Astrocyte (in vitro differentiated cells and primary cell): Measurements from ENCODE around the gene KRT25. TPM values are rescaled to one million over a fixed set of nuclear protein-coding genes. Genes with fewer than 3 reads are reported as not detected.

Source experiments
- DNase-seq: peaks from one replicate; pipeline ENCODE4 v3.0.0-alpha.2; 2010; ENCODE audit warnings: low read depth
- FAIRE-seq: peaks from 2 replicates; lab custom pipeline; 2011; peaks lifted over from hg19 to GRCh38; lab: Jason Lieb, UNC
- H2AFZ ChIP-seq: 2 replicates; pipeline ENCODE4 v1.6.0; 2012; ENCODE audit warnings: low read depth, low read length, inconsistent platforms
- H3K27ac ChIP-seq: 2 replicates; pipeline ENCODE4 v1.5.1; 2011; ENCODE audit warnings: low read depth, low read length, inconsistent platforms
- H3K27me3 ChIP-seq: 2 replicates; pipeline ENCODE4 v1.6.0; 2011; ENCODE audit warnings: low read length, inconsistent platforms; ENCODE audit not compliant: insufficient read depth
- H3K36me3 ChIP-seq: 2 replicates; pipeline ENCODE4 v1.5.1; 2011; ENCODE audit warnings: low read length, inconsistent platforms; ENCODE audit not compliant: insufficient read depth
- H3K4me1 ChIP-seq: 2 replicates; pipeline ENCODE4 v1.5.1; 2011; ENCODE audit warnings: low read length, inconsistent platforms; ENCODE audit not compliant: insufficient read depth
- H3K4me2 ChIP-seq: 2 replicates; pipeline ENCODE4 v1.6.0; 2012; ENCODE audit warnings: low read length, inconsistent platforms
- H3K4me3 ChIP-seq: 2 replicates; pipeline ENCODE4 v1.5.1; 2011; ENCODE audit warnings: low read depth, mild to moderate bottlenecking, low read length, inconsistent platforms; ENCODE audit not compliant: insufficient read depth
- H3K79me2 ChIP-seq: 2 replicates; pipeline ENCODE4 v1.6.0; 2012; ENCODE audit warnings: mild to moderate bottlenecking, low read length, inconsistent platforms; ENCODE audit not compliant: insufficient read depth
- H3K9ac ChIP-seq: 2 replicates; pipeline ENCODE4 v1.6.0; 2012; ENCODE audit warnings: mild to moderate bottlenecking, low read length, inconsistent platforms
- H3K9me3 ChIP-seq: 2 replicates; pipeline ENCODE4 v1.5.1; 2012; ENCODE audit warnings: low read depth, mild to moderate bottlenecking, low read length, inconsistent platforms; ENCODE audit not compliant: insufficient read depth
- H4K20me1 ChIP-seq: 2 replicates; pipeline ENCODE4 v1.6.0; 2012; ENCODE audit warnings: low read length, inconsistent platforms; ENCODE audit not compliant: insufficient read depth
- H3K27ac Mint-ChIP-seq: one replicate; pipeline ENCODE4 v1.8.0; 2021; ENCODE audit warnings: mild to moderate bottlenecking, mixed read lengths; ENCODE audit not compliant: unreplicated experiment
- H3K27me3 Mint-ChIP-seq: one replicate; pipeline ENCODE4 v1.8.0; 2021; ENCODE audit warnings: low read depth, mixed read lengths; ENCODE audit not compliant: unreplicated experiment
- H3K36me3 Mint-ChIP-seq: one replicate; pipeline ENCODE4 v1.8.0; 2021; ENCODE audit warnings: low read depth, mixed read lengths; ENCODE audit not compliant: unreplicated experiment
- H3K4me1 Mint-ChIP-seq: one replicate; pipeline ENCODE4 v1.8.0; 2021; ENCODE audit warnings: low read depth, mixed read lengths; ENCODE audit not compliant: unreplicated experiment
- H3K4me3 Mint-ChIP-seq: one replicate; pipeline ENCODE4 v1.8.0; 2021; ENCODE audit warnings: mild to moderate bottlenecking, moderate library complexity, mixed read lengths; ENCODE audit not compliant: unreplicated experiment
- H3K9me3 Mint-ChIP-seq: one replicate; pipeline ENCODE4 v1.8.0; 2021; ENCODE audit warnings: mild to moderate bottlenecking, mixed read lengths; ENCODE audit not compliant: unreplicated experiment
- EZH2 ChIP-seq: IDR thresholded peaks from 2 replicates; pipeline ENCODE4 v1.6.1; 2012; ENCODE audit warnings: mild to moderate bottlenecking, low read length, inconsistent platforms; ENCODE audit not compliant: insufficient read depth
- total RNA-seq: library from RNA; stranded (reverse); gene quantifications from 2 replicates; pipeline ENCODE4 v1.2.1, GENCODE V29; 2021
- TF ChIP-seq, protein P1 (sequence below): IDR thresholded peaks from 2 replicates; pipeline ENCODE4 v1.5.1; 2011; ENCODE audit warnings: low read depth, mild to moderate bottlenecking, inconsistent platforms, low read length, moderate library complexity; ENCODE audit not compliant: insufficient read depth

The KRT25 gene
- total RNA-seq, 1 donor from 2014 or later = not detected

DNA sequence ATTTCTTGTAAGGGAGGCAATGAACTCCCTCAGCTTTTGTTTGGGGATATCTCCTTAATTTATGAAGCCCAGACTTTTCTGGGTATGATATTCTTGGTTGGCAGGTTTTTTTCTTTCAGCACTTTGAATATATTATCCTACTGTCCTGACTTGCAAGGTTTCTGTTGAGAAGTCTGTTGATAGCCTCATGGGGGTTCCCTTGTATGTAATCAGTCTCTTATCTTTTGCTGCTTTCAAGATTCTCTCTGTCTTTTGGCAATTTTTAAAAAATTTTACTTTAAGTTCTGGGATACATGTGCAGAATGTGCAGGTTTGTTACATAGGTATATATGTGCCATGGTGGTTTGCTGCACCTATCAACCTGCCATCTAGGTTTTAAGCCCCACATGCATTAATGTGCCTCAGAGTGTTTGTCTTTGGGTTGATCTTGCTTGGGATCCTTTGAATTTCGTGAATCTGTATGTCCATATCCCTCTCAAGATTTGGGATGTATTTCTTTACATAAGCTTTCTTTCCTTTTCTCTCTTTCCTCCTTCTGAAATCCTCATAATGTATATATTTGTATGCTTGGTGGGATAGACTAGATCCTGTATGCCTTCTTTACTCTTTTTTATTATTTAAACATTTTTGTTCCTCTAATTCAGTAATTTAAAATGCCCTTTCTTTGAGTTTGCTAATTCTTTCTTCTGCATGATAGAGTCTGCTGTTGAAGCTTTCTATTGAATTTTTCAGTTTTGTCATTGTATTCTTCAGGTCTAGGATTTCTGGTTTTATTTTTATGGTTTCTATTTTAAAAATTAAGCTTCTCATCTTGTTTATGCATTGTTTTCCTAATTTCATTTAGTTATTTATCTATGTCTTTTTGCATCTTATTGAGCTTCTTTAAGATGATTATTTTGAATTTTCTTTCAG lies 5.2 kb upstream of the KRT25 start:
- Histone ChIP-seq H4K20me1 (no peaks in the 10 kb centered on the region), H3K27me3 (no peaks in the 10 kb centered on the region), H3K4me2 (no peak overlapping the region), H3K79me2 (no peaks in the 10 kb centered on the region), H3K4me3 (no peak overlapping the region), H3K36me3 (no peaks in the 10 kb centered on the region), H3K4me1 (no peaks in the 10 kb centered on the region), H3K9me3 (peaks cover 12% of the 10 kb centered on the region), H3K9ac (no peak overlapping the region), H3K27ac (no peak overlapping the region), H2AFZ (no peak overlapping the region)
- Mint-ChIP-seq H3K27ac (no peak overlapping the region), H3K4me1 (no peaks in the 10 kb centered on the region), H3K27me3 (no peaks in the 10 kb centered on the region), H3K36me3 (peaks cover 2% of the 10 kb centered on the region), H3K9me3 (peaks cover 25% of the 10 kb centered on the region), H3K4me3 (no peak overlapping the region)
- no peak for DNase-seq
- FAIRE-seq = no peak
- TF ChIP-seq, protein P1, sequence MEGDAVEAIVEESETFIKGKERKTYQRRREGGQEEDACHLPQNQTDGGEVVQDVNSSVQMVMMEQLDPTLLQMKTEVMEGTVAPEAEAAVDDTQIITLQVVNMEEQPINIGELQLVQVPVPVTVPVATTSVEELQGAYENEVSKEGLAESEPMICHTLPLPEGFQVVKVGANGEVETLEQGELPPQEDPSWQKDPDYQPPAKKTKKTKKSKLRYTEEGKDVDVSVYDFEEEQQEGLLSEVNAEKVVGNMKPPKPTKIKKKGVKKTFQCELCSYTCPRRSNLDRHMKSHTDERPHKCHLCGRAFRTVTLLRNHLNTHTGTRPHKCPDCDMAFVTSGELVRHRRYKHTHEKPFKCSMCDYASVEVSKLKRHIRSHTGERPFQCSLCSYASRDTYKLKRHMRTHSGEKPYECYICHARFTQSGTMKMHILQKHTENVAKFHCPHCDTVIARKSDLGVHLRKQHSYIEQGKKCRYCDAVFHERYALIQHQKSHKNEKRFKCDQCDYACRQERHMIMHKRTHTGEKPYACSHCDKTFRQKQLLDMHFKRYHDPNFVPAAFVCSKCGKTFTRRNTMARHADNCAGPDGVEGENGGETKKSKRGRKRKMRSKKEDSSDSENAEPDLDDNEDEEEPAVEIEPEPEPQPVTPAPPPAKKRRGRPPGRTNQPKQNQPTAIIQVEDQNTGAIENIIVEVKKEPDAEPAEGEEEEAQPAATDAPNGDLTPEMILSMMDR = no peak
- TF ChIP-seq EZH2 = no peak

DNA sequence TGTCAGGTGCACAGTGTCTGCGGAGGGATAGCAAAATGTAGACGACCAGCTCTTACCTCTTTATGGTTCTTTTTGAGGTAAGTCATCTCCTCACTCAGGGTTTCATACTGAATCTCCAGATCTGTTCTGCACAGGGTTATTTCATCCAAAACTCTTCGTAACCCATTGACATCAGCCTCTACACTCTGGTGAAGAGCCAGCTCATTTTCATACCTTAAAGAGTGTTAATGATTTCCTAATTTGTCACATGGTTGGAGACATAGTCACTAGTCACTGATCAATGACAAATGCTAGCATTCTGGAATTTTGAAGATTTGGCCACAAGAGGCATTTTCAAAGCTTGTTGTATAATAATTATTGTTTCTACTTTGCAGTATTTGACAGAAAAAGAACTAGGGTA lies 1.3 kb downstream of the KRT25 start:
- H4K20me1 ChIP-seq = no peaks in the 10 kb centered on the region
- H3K27ac ChIP-seq = no peak overlapping the region
- peaks cover 13% of the 10 kb centered on the region for H3K27me3 ChIP-seq
- H2AFZ ChIP-seq = no peak overlapping the region
- H3K27ac Mint-ChIP-seq = no peak overlapping the region
- H3K4me3 ChIP-seq = no peak overlapping the region
- H3K79me2 ChIP-seq = no peaks in the 10 kb centered on the region
- H3K9ac ChIP-seq = no peak overlapping the region
- peaks cover 4% of the 10 kb centered on the region for H3K9me3 Mint-ChIP-seq
- DNase-seq (no peak), FAIRE-seq (no peak)
- H3K4me1 Mint-ChIP-seq = no peaks in the 10 kb centered on the region
- no peaks in the 10 kb centered on the region for H3K4me1 ChIP-seq
- H3K4me2 ChIP-seq = no peak overlapping the region
- TF ChIP-seq, protein P1 = no peak
- no peak for TF ChIP-seq EZH2
- peaks cover 3% of the 10 kb centered on the region for H3K27me3 Mint-ChIP-seq
- no peak overlapping the region for H3K4me3 Mint-ChIP-seq
- no peaks in the 10 kb centered on the region for H3K36me3 Mint-ChIP-seq
- H3K9me3 ChIP-seq = no peaks in the 10 kb centered on the region
- H3K36me3 ChIP-seq = no peaks in the 10 kb centered on the region

DNA sequence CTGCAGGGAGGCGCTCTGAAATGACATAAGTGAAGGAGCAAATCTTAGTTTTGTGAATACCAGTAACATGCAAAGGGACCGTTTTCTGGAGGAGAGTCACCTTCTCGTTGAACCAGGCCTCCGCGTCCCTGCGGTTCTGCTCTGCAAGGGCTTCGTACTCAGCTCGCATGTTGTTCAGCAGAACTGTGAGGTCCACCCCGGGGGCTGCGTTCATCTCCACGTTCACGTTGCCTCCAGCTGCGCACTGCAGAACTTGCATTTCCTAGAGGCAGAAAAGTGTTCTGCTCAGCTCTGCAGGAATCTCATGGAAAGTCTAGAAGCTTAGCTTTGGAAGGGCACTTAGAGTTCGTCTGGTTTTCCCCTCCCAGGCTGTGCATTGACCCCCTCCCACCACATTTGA lies 4.1 kb downstream of the KRT25 start:
- no peak for FAIRE-seq
- Mint-ChIP-seq H3K36me3 (no peaks in the 10 kb centered on the region), H3K4me3 (no peak overlapping the region), H3K4me1 (no peaks in the 10 kb centered on the region), H3K9me3 (peaks cover 3% of the 10 kb centered on the region), H3K27me3 (peaks cover 3% of the 10 kb centered on the region), H3K27ac (no peak overlapping the region)
- no peaks in the 10 kb centered on the region for H3K4me1 ChIP-seq
- H4K20me1 ChIP-seq = no peaks in the 10 kb centered on the region
- no peak overlapping the region for H2AFZ ChIP-seq
- DNase-seq = no peak
- no peaks in the 10 kb centered on the region for H3K79me2 ChIP-seq
- H3K9ac ChIP-seq = no peak overlapping the region
- H3K4me2 ChIP-seq = no peak overlapping the region
- H3K27me3 ChIP-seq = peaks cover 13% of the 10 kb centered on the region
- H3K36me3 ChIP-seq = no peaks in the 10 kb centered on the region
- H3K9me3 ChIP-seq = no peaks in the 10 kb centered on the region
- no peak overlapping the region for H3K27ac ChIP-seq
- TF ChIP-seq, protein P1 = no peak
- TF ChIP-seq EZH2 = no peak
- no peak overlapping the region for H3K4me3 ChIP-seq
